Measurements from ENCODE around the gene TRIM42.

Gene TRIM42

GRCh38 chr3:140723576-140723975 lies 45.7 kb downstream of the TRIM42 start:
- H3K9me3 Mint-ChIP-seq, result no peaks in the 10 kb centered on the region
- no peaks in the 10 kb centered on the region for H3K36me3 Mint-ChIP-seq (ENCODE audit: low read depth)
- intact Hi-C loops (cut with micrococcal nuclease), result no loop called here
- no peak overlapping the region for H3K4me3 Mint-ChIP-seq
- peaks cover 2% of the 10 kb centered on the region for H3K27me3 Mint-ChIP-seq
- H3K4me1 Mint-ChIP-seq (ENCODE audit: low read depth), result no peaks in the 10 kb centered on the region
- H3K27ac Mint-ChIP-seq, result no peak overlapping the region

- H3K4me1 Mint-ChIP-seq (ENCODE audit: low read depth), result no peaks in the 10 kb centered on the region
- no peak overlapping the region for H3K27ac Mint-ChIP-seq
- no peak overlapping the region for H3K4me3 Mint-ChIP-seq
- no peaks in the 10 kb centered on the region for H3K9me3 Mint-ChIP-seq
- H3K36me3 Mint-ChIP-seq (ENCODE audit: low read depth), result no peaks in the 10 kb centered on the region
- H3K27me3 Mint-ChIP-seq, result peaks cover 7% of the 10 kb centered on the region
- intact Hi-C loops (cut with micrococcal nuclease), result no loop called here
These were observed 47.3 kb downstream of the TRIM42 start for GRCh38 chr3:140724856-140725812.

- Mint-ChIP-seq H3K9me3 (no peaks in the 10 kb centered on the region), H3K4me1 (ENCODE audit: low read depth) (no peaks in the 10 kb centered on the region), H3K4me3 (no peak overlapping the region), H3K36me3 (ENCODE audit: low read depth) (no peaks in the 10 kb centered on the region), H3K27ac (no peak overlapping the region), H3K27me3 (peaks cover 9% of the 10 kb centered on the region)
- intact Hi-C loops (cut with micrococcal nuclease), result no loop called here
These were observed 48.2 kb downstream of the TRIM42 start for GRCh38 chr3:140726066-140726465.

- intact Hi-C loops (cut with micrococcal nuclease), result no loop called here
- no peaks in the 10 kb centered on the region for H3K36me3 Mint-ChIP-seq (ENCODE audit: low read depth)
- peaks cover 6% of the 10 kb centered on the region for H3K4me1 Mint-ChIP-seq (ENCODE audit: low read depth)
- H3K27me3 Mint-ChIP-seq, result peaks cover 14% of the 10 kb centered on the region
- H3K27ac Mint-ChIP-seq, result no peak overlapping the region
- H3K4me3 Mint-ChIP-seq, result no peak overlapping the region
- H3K9me3 Mint-ChIP-seq, result no peaks in the 10 kb centered on the region
These were observed 50.0 kb downstream of the TRIM42 start for GRCh38 chr3:140727886-140728285.

GRCh38 chr3:140731440-140732119 lies 53.7 kb downstream of the TRIM42 start:
- Mint-ChIP-seq H3K4me1 (ENCODE audit: low read depth) (peaks cover 6% of the 10 kb centered on the region), H3K9me3 (no peaks in the 10 kb centered on the region), H3K4me3 (no peak overlapping the region), H3K27ac (no peak overlapping the region), H3K27me3 (peaks cover 17% of the 10 kb centered on the region), H3K36me3 (ENCODE audit: low read depth) (no peaks in the 10 kb centered on the region)
- intact Hi-C loops (cut with micrococcal nuclease), result loop anchor here (10.0 kb wide), 1 partner anchor 1307 kb away; no protein-coding TSS in a partner anchor

GRCh38 chr3:140733623-140734022 lies 55.8 kb downstream of the TRIM42 start:
- Mint-ChIP-seq H3K27ac (no peak overlapping the region), H3K9me3 (no peaks in the 10 kb centered on the region), H3K27me3 (peaks cover 23% of the 10 kb centered on the region), H3K36me3 (ENCODE audit: low read depth) (no peaks in the 10 kb centered on the region), H3K4me1 (ENCODE audit: low read depth) (peaks cover 6% of the 10 kb centered on the region), H3K4me3 (no peak overlapping the region)
- intact Hi-C loops (cut with micrococcal nuclease), result loop anchor here (10.0 kb wide), 1 partner anchor 1309 kb away; no protein-coding TSS in a partner anchor

- intact Hi-C loops (cut with micrococcal nuclease), result loop anchor here (2.0 to 10.0 kb wide), 3 partner anchors 460 to 1312 kb away; no protein-coding TSS in a partner anchor
- Mint-ChIP-seq H3K27ac (no peak overlapping the region), H3K27me3 (peaks cover 21% of the 10 kb centered on the region), H3K36me3 (ENCODE audit: low read depth) (no peaks in the 10 kb centered on the region), H3K9me3 (no peaks in the 10 kb centered on the region), H3K4me1 (ENCODE audit: low read depth) (peaks cover 2% of the 10 kb centered on the region), H3K4me3 (no peak overlapping the region)
These were observed 59.1 kb downstream of the TRIM42 start for GRCh38 chr3:140736863-140737460.

GRCh38 chr3:140742116-140742515 lies 64.3 kb downstream of the TRIM42 start:
- Mint-ChIP-seq H3K27ac (no peak overlapping the region), H3K9me3 (no peaks in the 10 kb centered on the region), H3K27me3 (peaks cover 12% of the 10 kb centered on the region), H3K4me1 (ENCODE audit: low read depth) (peaks cover 8% of the 10 kb centered on the region), H3K36me3 (ENCODE audit: low read depth) (no peaks in the 10 kb centered on the region), H3K4me3 (no peak overlapping the region)
- intact Hi-C loops (cut with micrococcal nuclease), result loop anchor here (10.0 kb wide), 1 partner anchor 123 kb away; no protein-coding TSS in a partner anchor

GRCh38 chr3:140748171-140748570 lies 70.3 kb downstream of the TRIM42 start:
- Mint-ChIP-seq H3K4me1 (ENCODE audit: low read depth) (peaks cover 8% of the 10 kb centered on the region), H3K27me3 (peaks cover 26% of the 10 kb centered on the region), H3K36me3 (ENCODE audit: low read depth) (no peaks in the 10 kb centered on the region), H3K4me3 (no peak overlapping the region), H3K27ac (no peak overlapping the region), H3K9me3 (no peaks in the 10 kb centered on the region)
- intact Hi-C loops (cut with micrococcal nuclease), result loop anchor here (10.0 kb wide), 1 partner anchor 117 kb away; no protein-coding TSS in a partner anchor

GRCh38 chr3:140748903-140749302 lies 71.0 kb downstream of the TRIM42 start:
- peaks cover 26% of the 10 kb centered on the region for H3K27me3 Mint-ChIP-seq
- H3K36me3 Mint-ChIP-seq (ENCODE audit: low read depth), result no peaks in the 10 kb centered on the region
- H3K4me3 Mint-ChIP-seq, result no peak overlapping the region
- peaks cover 8% of the 10 kb centered on the region for H3K4me1 Mint-ChIP-seq (ENCODE audit: low read depth)
- intact Hi-C loops (cut with micrococcal nuclease), result loop anchor here (10.0 kb wide), 1 partner anchor 116 kb away; no protein-coding TSS in a partner anchor
- no peaks in the 10 kb centered on the region for H3K9me3 Mint-ChIP-seq
- H3K27ac Mint-ChIP-seq, result no peak overlapping the region

Data from dendritic cell treated with granulocyte-macrophage colony-stimulating factor and Interleukin-4, amounts not matched to agents 40 ng/mL and 50 ng/mL, for 4 days (primary cell).